H1 (cell line): ENCODE measurements around the gene ASAP2. TPM values are rescaled to one million over a fixed set of nuclear protein-coding genes. Genes with fewer than 3 reads are reported as not detected.

Experiments used
- BCL11A ChIP-seq, 2 experiments: IDR thresholded peaks; one replicate each; pipeline ENCODE4 v1.6.1; 2011; ENCODE audit warnings: low read depth in 2 of 2, low read length in 2 of 2, mild to moderate bottlenecking in 2 of 2
- CBX8 ChIP-seq: fragments of 300-800, 300-1000 bp; sonication (generic); IDR thresholded peaks from 2 replicates; pipeline ENCODE4 v1.7.1; 2016; ENCODE audit warnings: low read depth, low read length, borderline replicate concordance
- CEBPB ChIP-seq: IDR thresholded peaks from 2 replicates; pipeline ENCODE4 v1.6.1; 2012; ENCODE audit warnings: low read depth, low read length
- HDAC2 ChIP-seq, 2 experiments: fragments of 300-600 bp in 1 of 2; sonication (generic) in 1 of 2; IDR thresholded peaks; 2 replicates each; pipeline ENCODE4 v1.6.1; 2011 to 2012; ENCODE audit warnings: low read depth in 2 of 2, low read length in 2 of 2, mild to moderate bottlenecking in 2 of 2, moderate library complexity in 2 of 2, borderline replicate concordance in 1 of 2, inconsistent platforms in 1 of 2
- HDAC6 ChIP-seq: IDR thresholded peaks from one replicate; pipeline ENCODE4 v1.7.1; 2012; ENCODE audit warnings: low read depth, mild to moderate bottlenecking, inconsistent platforms, low read length, moderate library complexity
- KDM5A ChIP-seq: fragments of 200-600 bp; IDR thresholded peaks from 2 replicates; pipeline ENCODE4 v1.7.1; 2012; ENCODE audit warnings: mild to moderate bottlenecking, low read length, inconsistent platforms, mixed read lengths
- MAFK ChIP-seq: IDR thresholded peaks from 2 replicates; pipeline ENCODE4 v1.6.1; 2012; ENCODE audit warnings: low read depth, mild to moderate bottlenecking, improper control_type of control experiment, low read length
- NRF1 ChIP-seq: IDR thresholded peaks from 2 replicates; pipeline ENCODE4 v1.6.1; 2011; ENCODE audit warnings: mild to moderate bottlenecking, low read depth, low read length, improper control_type of control experiment
- PHF8 ChIP-seq: fragments of 200-600 bp; sonication (generic); conservative IDR thresholded peaks from 2 replicates; pipeline ENCODE4 v1.7.1; 2012; ENCODE audit warnings: low read depth, mild to moderate bottlenecking, inconsistent platforms, low read length, moderate library complexity
- RAD21 ChIP-seq, 2 experiments: IDR thresholded peaks in 1 of 2; conservative IDR thresholded peaks in 1 of 2; 2 replicates each; pipeline ENCODE4 v1.6.1; 2011; ENCODE audit warnings: low read depth in 2 of 2, low read length in 2 of 2, improper control_type of control experiment in 1 of 2, inconsistent platforms in 1 of 2, mild to moderate bottlenecking in 1 of 2, moderate library complexity in 1 of 2
- SAP30 ChIP-seq: fragments of 300-600 bp; sonication (generic); IDR thresholded peaks from 2 replicates; pipeline ENCODE4 v1.7.1; 2012; ENCODE audit warnings: low read length, moderate library complexity, mild to moderate bottlenecking, inconsistent platforms; ENCODE audit not compliant: insufficient read depth, insufficient replicate concordance
- SIRT6 ChIP-seq: IDR thresholded peaks from one replicate; pipeline ENCODE4 v1.7.1; 2012; ENCODE audit warnings: low read length, inconsistent platforms
- SP2 ChIP-seq: IDR thresholded peaks from 2 replicates; pipeline ENCODE4 v1.6.1; 2012; ENCODE audit warnings: mild to moderate bottlenecking, low read length, inconsistent platforms
- TAF1 ChIP-seq: IDR thresholded peaks from 2 replicates; pipeline ENCODE4 v1.6.1; 2011; ENCODE audit warnings: mild to moderate bottlenecking, low read depth, low read length
- TBP ChIP-seq: IDR thresholded peaks from 2 replicates; pipeline ENCODE4 v1.6.1; 2011; ENCODE audit warnings: low read depth, low read length, improper control_type of control experiment
- TCF12 ChIP-seq: IDR thresholded peaks from 2 replicates; pipeline ENCODE4 v1.6.1; 2011; ENCODE audit warnings: low read depth, mild to moderate bottlenecking, low read length
- polyA plus RNA-seq, 7 experiments: library from polyadenylated mRNA; depleted of rRNA in 3 of 7; stranded (reverse) in 5 of 7; unstranded in 2 of 7; fragments of >200 nt in 5 of 7; fragments of 200-250 nt in 2 of 7; gene quantifications; 1 replicate in 5 of 7; 2 replicates in 1 of 7; 4 replicates in 1 of 7; pipeline versions ENCODE4 v1.2.1 to v1.2.3, GENCODE V29; 2011 to 2013; ENCODE audit warnings: missing spikeins in 2 of 7, mixed read lengths in 2 of 7
- total RNA-seq: library from RNA; stranded (reverse); fragmentation: NEBNext Ultra II Directional; extraction: Animal tissue kit (Norgen Biotek cat#: 25700); gene quantifications from 2 replicates; pipeline ENCODE4 v1.2.1, GENCODE V29; 2021
- TF ChIP-seq, protein P1 (sequence below), 3 experiments: IDR thresholded peaks; 1 replicate in 2 of 3; 2 replicates in 1 of 3; pipeline versions ENCODE4 v1.5.1 to v1.6.1; 2011; ENCODE audit warnings: low read length in 3 of 3, mild to moderate bottlenecking in 3 of 3, inconsistent platforms in 2 of 3, low read depth in 1 of 3, moderate library complexity in 1 of 3; ENCODE audit not compliant: insufficient read depth in 1 of 3; ENCODE audit errors: control extremely low read depth in 1 of 3
- TF ChIP-seq, protein P2 (sequence below): IDR thresholded peaks from 2 replicates; pipeline ENCODE4 v1.6.1; 2011; ENCODE audit warnings: low read length, improper control_type of control experiment
- TF ChIP-seq, protein P3 (sequence below): IDR thresholded peaks from 2 replicates; pipeline ENCODE4 v1.6.1; 2011; ENCODE audit warnings: low read depth, mild to moderate bottlenecking, low read length; ENCODE audit not compliant: insufficient read depth

ASAP2 gene
- total and polyA plus RNA-seq, 2 of the 8 experiments (the other 6 are each of a cell fraction or from before 2014, with no cell fraction given): 10.2 to 18.7 TPM

DNA sequence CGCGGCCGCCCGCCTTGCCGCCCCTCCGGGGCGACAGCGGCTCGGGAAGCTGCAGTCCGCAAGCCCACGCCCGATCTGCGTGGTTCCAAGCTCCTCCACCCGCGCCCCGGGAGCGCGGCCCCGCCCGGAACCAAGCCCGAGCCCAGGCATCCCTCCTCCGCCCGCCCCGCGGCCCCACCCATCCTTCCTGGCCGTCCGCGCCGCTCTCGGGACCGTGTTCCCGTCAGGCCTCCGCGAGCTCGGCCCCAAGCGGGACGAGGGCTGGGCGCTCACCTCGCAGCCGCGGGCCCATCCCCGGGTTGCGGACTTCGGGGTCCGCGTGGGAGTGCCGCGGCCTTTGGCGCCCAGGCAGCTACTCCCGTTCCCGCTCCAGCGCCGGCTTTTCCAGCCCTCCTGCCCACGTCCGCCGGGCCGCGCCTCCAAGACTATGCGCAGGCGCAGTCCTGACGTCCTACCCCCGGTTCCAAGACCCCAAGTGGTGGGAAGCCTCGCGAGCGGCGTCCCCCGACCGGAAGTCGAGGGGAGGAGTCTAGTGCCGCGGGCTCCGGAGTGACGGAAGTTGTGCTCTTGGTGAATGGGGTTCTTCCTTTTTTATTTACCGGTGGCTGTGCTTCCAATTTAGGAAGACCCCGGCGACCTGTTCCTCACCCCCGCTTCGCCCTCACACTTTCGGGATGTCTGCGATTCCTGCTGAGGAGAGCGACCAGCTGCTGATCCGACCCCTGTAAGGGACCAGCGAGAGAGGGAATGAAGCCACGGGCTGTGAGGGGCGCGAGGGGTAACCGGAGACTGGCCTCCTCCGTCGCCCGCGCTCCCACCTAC is 216.7 kb downstream of the ASAP2 start, which contains the start of the genes CPSF3 and ITGB1BP1 (continued):
- TF ChIP-seq NRF1 (peak; percentile 63), CBX8 (no peak), KDM5A (no peak), SP2 (no peak), HDAC6 (no peak), HDAC2 (IDR thresholded peaks at IDR 0.05; ENCODE audit: borderline replicate concordance in 1 of 2, low read depth in 2 of 2, low read length in 2 of 2) (peak in 1 of 2 experiments; percentile 78; a peak in 1 of 4 replicates), MAFK (no peak), CEBPB (no peak), TAF1 (peak; percentile 73), SAP30 (no peak), TBP (peak; percentile 40; the same call in 1 of the 2 replicates), BCL11A (IDR thresholded peaks at IDR 0.05; ENCODE audit: low read depth in 2 of 2, low read length in 2 of 2) (no peak), SIRT6 (no peak), RAD21 (IDR thresholded peaks at IDR 0.05 in 1 of 2, conservative IDR thresholded peaks at IDR 0.05 in 1 of 2; ENCODE audit: low read depth in 2 of 2, low read length in 2 of 2) (no peak), TCF12 (no peak), PHF8 (peak; percentile 80)
- TF ChIP-seq, protein P1, sequence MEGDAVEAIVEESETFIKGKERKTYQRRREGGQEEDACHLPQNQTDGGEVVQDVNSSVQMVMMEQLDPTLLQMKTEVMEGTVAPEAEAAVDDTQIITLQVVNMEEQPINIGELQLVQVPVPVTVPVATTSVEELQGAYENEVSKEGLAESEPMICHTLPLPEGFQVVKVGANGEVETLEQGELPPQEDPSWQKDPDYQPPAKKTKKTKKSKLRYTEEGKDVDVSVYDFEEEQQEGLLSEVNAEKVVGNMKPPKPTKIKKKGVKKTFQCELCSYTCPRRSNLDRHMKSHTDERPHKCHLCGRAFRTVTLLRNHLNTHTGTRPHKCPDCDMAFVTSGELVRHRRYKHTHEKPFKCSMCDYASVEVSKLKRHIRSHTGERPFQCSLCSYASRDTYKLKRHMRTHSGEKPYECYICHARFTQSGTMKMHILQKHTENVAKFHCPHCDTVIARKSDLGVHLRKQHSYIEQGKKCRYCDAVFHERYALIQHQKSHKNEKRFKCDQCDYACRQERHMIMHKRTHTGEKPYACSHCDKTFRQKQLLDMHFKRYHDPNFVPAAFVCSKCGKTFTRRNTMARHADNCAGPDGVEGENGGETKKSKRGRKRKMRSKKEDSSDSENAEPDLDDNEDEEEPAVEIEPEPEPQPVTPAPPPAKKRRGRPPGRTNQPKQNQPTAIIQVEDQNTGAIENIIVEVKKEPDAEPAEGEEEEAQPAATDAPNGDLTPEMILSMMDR (IDR thresholded peaks at IDR 0.05; ENCODE audit: control extremely low read depth in 1 of 3, insufficient read depth in 1 of 3, low read depth in 1 of 3, low read length in 3 of 3): no peak
- TF ChIP-seq, protein P2, sequence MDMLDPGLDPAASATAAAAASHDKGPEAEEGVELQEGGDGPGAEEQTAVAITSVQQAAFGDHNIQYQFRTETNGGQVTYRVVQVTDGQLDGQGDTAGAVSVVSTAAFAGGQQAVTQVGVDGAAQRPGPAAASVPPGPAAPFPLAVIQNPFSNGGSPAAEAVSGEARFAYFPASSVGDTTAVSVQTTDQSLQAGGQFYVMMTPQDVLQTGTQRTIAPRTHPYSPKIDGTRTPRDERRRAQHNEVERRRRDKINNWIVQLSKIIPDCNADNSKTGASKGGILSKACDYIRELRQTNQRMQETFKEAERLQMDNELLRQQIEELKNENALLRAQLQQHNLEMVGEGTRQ: no peak
- TF ChIP-seq, protein P3, sequence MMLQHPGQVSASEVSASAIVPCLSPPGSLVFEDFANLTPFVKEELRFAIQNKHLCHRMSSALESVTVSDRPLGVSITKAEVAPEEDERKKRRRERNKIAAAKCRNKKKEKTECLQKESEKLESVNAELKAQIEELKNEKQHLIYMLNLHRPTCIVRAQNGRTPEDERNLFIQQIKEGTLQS: no peak
